Measurements from ENCODE around the gene TMEM233.

The TMEM233 gene

GRCh38 chr12:119593578-119594398 lies at the start of gene TMEM233:
Gene TMEM233, plus strand, starts transcription at chr12:119593774. Its CDS starts 75 bp downstream, at chr12:119593849.
- no peak for FAIRE-seq

- FAIRE-seq: no peak
Measured at GRCh38 chr12:119544765-119545625, 48.6 kb upstream of the TMEM233 start.

- no peak for FAIRE-seq
Measured at GRCh38 chr12:119546340-119546739, 47.2 kb upstream of the TMEM233 start.

GRCh38 chr12:119547001-119547400 lies 46.6 kb upstream of the TMEM233 start:
- no peak for FAIRE-seq

- no peak for FAIRE-seq
Measured at GRCh38 chr12:119556854-119557253, 36.7 kb upstream of the TMEM233 start.

DNA sequence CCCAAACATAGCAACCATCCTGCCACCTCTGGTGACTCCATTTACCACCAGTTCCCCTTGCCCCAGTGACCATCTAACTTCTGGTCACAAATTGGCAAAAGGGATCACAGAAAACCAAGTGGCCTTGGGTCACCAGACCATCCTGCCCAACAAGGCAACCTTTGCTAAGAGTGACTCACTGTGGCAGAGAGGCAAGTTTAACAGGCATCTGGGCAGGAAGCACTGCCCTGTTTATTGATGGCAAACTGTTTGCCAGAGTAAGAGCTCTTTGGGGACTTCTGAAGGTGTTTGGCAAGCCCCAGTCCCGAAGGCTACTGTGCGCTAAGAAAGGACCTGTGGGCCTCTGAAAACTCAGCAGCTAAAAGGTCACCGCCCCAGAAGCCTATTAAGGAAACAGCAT lies 28.2 kb upstream of the TMEM233 start:
- FAIRE-seq: no peak

- no peak for FAIRE-seq
Measured at GRCh38 chr12:119570771-119571170, 22.8 kb upstream of the TMEM233 start.

DNA sequence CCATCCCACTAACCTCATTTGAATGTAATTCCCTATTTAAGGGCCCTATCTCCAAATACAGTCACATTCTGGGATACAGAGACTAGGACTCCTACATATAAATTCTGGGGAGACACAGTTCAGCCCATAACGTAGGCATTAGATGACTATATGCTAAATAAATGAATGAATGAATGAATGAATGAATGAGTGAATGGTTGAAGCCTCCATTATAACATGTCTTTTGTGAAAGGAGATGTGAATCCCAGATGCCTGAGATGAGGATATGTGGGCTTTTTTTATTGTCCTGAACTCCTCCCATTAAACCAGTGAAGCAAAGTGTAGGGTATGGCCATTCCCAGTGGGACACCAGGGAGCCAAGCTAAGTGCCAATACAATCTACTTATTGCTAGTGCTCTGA lies 20.5 kb upstream of the TMEM233 start:
- FAIRE-seq: no peak

GRCh38 chr12:119574255-119574654 lies 19.3 kb upstream of the TMEM233 start:
- FAIRE-seq: no peak

DNA sequence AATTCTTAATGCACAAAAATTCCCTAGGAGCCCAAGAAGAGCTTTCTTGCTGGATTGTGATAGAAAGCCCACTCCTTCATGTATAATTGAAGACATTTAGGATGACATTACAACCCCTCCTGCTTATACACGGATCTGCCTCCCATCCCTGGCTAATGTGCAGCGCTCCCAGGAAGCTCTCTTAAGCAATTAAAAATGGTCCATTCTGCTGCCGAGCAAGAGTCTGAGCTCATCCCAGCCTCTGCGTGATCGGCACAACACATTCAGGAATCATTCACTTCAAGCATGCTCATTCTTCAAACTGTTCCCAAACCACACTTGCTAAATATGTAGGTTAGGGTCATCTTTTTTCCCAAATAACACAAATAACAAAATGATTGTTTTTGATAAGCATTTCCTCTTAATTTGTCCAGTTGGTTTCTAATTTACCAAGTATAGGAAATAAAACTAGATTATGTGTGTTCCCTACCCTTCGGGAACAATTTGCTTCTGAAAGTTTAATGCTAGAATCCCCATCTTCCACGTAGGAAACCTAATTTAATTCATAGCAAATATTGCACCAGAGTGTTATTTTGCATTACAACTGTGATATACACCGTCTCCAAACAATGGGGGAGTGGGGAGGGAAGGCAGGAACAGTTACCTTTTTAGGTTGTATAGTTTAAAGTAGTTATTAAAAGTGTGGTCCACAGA lies 17.3 kb upstream of the TMEM233 start:
- no peak for FAIRE-seq

DNA sequence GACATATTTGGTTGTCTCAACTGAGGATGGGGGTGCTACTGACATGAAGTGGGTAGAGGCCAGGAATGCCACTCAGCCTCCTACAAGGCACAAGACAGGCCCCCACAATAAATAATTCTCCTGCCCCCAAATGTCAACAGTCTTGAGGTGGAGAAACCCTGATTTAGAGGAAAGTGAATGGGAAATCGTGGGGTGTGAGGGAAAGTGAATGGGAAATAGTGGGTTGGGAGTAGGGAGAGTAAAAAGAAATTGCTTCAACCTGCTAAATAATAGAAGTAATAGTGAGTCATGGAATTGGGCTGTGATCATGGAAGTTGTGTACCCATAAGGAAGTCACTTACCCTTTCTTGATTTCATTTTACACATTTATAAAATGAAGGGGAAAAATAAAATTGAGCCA lies 16.7 kb upstream of the TMEM233 start:
- FAIRE-seq: no peak

- no peak for FAIRE-seq
Measured at GRCh38 chr12:119578112-119578511, 15.5 kb upstream of the TMEM233 start.

GRCh38 chr12:119589097-119589496 lies 4.5 kb upstream of the TMEM233 start:
- FAIRE-seq: no peak

GRCh38 chr12:119589634-119590033 lies 3.9 kb upstream of the TMEM233 start:
- FAIRE-seq: no peak

- FAIRE-seq: no peak
Measured at GRCh38 chr12:119592232-119592631, 1.3 kb upstream of the TMEM233 start.

DNA sequence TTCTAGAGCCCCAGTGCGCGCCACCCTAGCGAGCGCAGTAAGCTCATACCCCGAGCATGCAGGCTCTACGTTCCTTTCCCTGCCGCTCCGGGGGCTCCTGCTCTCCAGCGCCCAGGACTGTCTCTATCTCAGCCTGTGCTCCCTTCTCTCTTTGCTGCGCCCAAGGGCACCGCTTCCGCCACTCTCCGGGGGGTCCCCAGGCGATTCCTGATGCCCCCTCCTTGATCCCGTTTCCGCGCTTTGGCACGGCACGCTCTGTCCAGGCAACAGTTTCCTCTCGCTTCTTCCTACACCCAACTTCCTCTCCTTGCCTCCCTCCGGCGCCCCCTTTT lies 791 bp downstream of the TMEM233 start:
- no peak for FAIRE-seq

GRCh38 chr12:119594772-119595445 lies 1.3 kb downstream of the TMEM233 start:
- FAIRE-seq: no peak

- no peak for FAIRE-seq
Measured at GRCh38 chr12:119598159-119598558, 4.6 kb downstream of the TMEM233 start.

GRCh38 chr12:119601877-119602733 lies 8.5 kb downstream of the TMEM233 start:
- FAIRE-seq: no peak

GRCh38 chr12:119602734-119603094 lies 9.1 kb downstream of the TMEM233 start:
- FAIRE-seq: no peak

DNA sequence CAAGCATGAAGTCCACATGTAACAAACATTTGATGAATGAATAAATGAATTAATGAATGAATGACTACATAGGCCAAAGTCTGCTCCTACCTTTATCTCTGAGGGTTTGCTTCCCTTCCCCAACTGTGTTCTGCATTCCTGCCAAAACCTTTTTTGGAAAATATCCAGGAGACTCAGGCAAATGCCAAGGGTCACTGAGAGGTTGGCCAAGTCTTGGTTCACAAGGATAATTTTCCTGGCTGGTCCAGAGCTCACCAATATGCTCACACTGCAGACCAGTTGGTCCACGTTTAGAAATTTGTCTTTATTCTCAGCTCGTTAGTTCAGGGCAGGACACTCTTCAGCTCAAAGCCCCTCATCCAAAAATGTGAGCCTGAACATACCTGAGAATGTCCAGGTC lies 10.2 kb downstream of the TMEM233 start:
- no peak for FAIRE-seq

GRCh38 chr12:119609358-119609757 lies 15.8 kb downstream of the TMEM233 start:
- no peak for FAIRE-seq
